Parathyroid adenoma (tissue), 2 donors: ENCODE data around the gene KCTD15.
A peak's percentile ranks its signal among the peaks of the same experiment; 100 is the strongest.

Source experiments
- H2AFZ ChIP-seq: fragments of 300-600 bp; sonication (generic); one replicate; pipeline ENCODE4 v1.7.0; 2017; ENCODE audit warnings: antibody characterized with exemption, mild to moderate bottlenecking
- H3K27ac ChIP-seq: fragments of 300-600 bp; sonication (generic); one replicate; pipeline ENCODE4 v1.7.0; 2017
- H3K27me3 ChIP-seq: fragments of 300-600 bp; sonication (generic); one replicate; pipeline ENCODE4 v1.7.0; 2017; ENCODE audit warnings: low read length; ENCODE audit not compliant: control insufficient read depth, insufficient read depth
- H3K36me3 ChIP-seq: fragments of 300-600 bp; sonication (generic); one replicate; pipeline ENCODE4 v1.7.0; 2017; ENCODE audit warnings: low read length; ENCODE audit not compliant: control insufficient read depth, insufficient read depth
- H3K4me1 ChIP-seq: fragments of 300-600 bp; sonication (generic); one replicate; pipeline ENCODE4 v1.7.0; 2017; ENCODE audit warnings: control low read depth
- H3K4me2 ChIP-seq: fragments of 300-600 bp; sonication (generic); one replicate; pipeline ENCODE4 v1.7.0; 2017; ENCODE audit warnings: low read length
- H3K4me3 ChIP-seq: fragments of 300-600 bp; sonication (generic); one replicate; pipeline ENCODE4 v1.7.0; 2017; ENCODE audit warnings: low read depth, low read length
- H3K79me2 ChIP-seq: fragments of 300-600 bp; sonication (generic); one replicate; pipeline ENCODE4 v1.7.0; 2017; ENCODE audit warnings: control low read depth
- H3K9ac ChIP-seq: fragments of 300-600 bp; sonication (generic); one replicate; pipeline ENCODE4 v1.7.0; 2017; ENCODE audit warnings: mild to moderate bottlenecking
- H3K9me3 ChIP-seq: fragments of 300-600 bp; sonication (generic); one replicate; pipeline ENCODE4 v1.7.0; 2017; ENCODE audit warnings: low read length; ENCODE audit not compliant: control insufficient read depth
- CTCF ChIP-seq: fragments of 300-600 bp; sonication (generic); IDR thresholded peaks from one replicate; pipeline ENCODE4 v1.7.0; 2017; ENCODE audit warnings: antibody characterized with exemption, mild to moderate bottlenecking
- donor health status: primary hyperparathyroidism.

Gene KCTD15

GRCh38 chr19:33784432-33784831 is 12.2 kb upstream of the KCTD15 start:
- H3K4me1 ChIP-seq = no peaks in the 10 kb centered on the region
- no peak for TF ChIP-seq CTCF

GRCh38 chr19:33785795-33786194 is 10.9 kb upstream of the KCTD15 start:
- Histone ChIP-seq H3K27ac (no peak overlapping the region), H3K79me2 (no peaks in the 10 kb centered on the region), H2AFZ (no peak overlapping the region), H3K4me2 (no peak overlapping the region), H3K9ac (no peak overlapping the region), H3K27me3 (no peaks in the 10 kb centered on the region), H3K36me3 (no peaks in the 10 kb centered on the region), H3K9me3 (no peaks in the 10 kb centered on the region), H3K4me3 (no peak overlapping the region), H3K4me1 (no peaks in the 10 kb centered on the region)
- no peak for TF ChIP-seq CTCF

More at GRCh38 chr19:33784432-33784831, 12.2 kb upstream of the KCTD15 start:
- no peak overlapping the region for H3K9ac ChIP-seq
- H3K9me3 ChIP-seq = no peaks in the 10 kb centered on the region
- H2AFZ ChIP-seq = no peak overlapping the region
- H3K27ac ChIP-seq = no peak overlapping the region
- H3K4me3 ChIP-seq = no peak overlapping the region
- no peak overlapping the region for H3K4me2 ChIP-seq
- no peaks in the 10 kb centered on the region for H3K79me2 ChIP-seq
- no peaks in the 10 kb centered on the region for H3K27me3 ChIP-seq
- H3K36me3 ChIP-seq = no peaks in the 10 kb centered on the region

GRCh38 chr19:33788676-33789075 is 8.0 kb upstream of the KCTD15 start:
- Histone ChIP-seq H3K9ac (no peak overlapping the region), H3K36me3 (no peaks in the 10 kb centered on the region), H3K4me2 (no peak overlapping the region), H3K4me1 (peaks cover 5% of the 10 kb centered on the region), H3K4me3 (no peak overlapping the region), H2AFZ (no peak overlapping the region), H3K9me3 (no peaks in the 10 kb centered on the region), H3K79me2 (no peaks in the 10 kb centered on the region), H3K27ac (no peak overlapping the region), H3K27me3 (no peaks in the 10 kb centered on the region)
- no peak for TF ChIP-seq CTCF

- no peak overlapping the region for H3K4me2 ChIP-seq
- H3K4me3 ChIP-seq = no peak overlapping the region
- H3K9ac ChIP-seq = no peak overlapping the region
- H3K27ac ChIP-seq = no peak overlapping the region
- H3K36me3 ChIP-seq = no peaks in the 10 kb centered on the region
- H3K9me3 ChIP-seq = no peaks in the 10 kb centered on the region
- no peaks in the 10 kb centered on the region for H3K27me3 ChIP-seq
- H3K4me1 ChIP-seq = peaks cover 5% of the 10 kb centered on the region
- no peak overlapping the region for H2AFZ ChIP-seq
- no peak for TF ChIP-seq CTCF
- no peaks in the 10 kb centered on the region for H3K79me2 ChIP-seq
Measured at GRCh38 chr19:33789344-33789743, 7.3 kb upstream of the KCTD15 start.

GRCh38 chr19:33794683-33795369 is 1.8 kb upstream of the KCTD15 start:
- peak overlapping the region; percentile 66 for H3K4me3 ChIP-seq
- no peaks in the 10 kb centered on the region for H3K79me2 ChIP-seq
- TF ChIP-seq CTCF = no peak
- no peaks in the 10 kb centered on the region for H3K9me3 ChIP-seq
- no peaks in the 10 kb centered on the region for H3K27me3 ChIP-seq
- H3K4me1 ChIP-seq = peaks cover 21% of the 10 kb centered on the region
- H3K27ac ChIP-seq = peak overlapping the region; percentile 95
- peak overlapping the region; percentile 75 for H3K9ac ChIP-seq
- peak overlapping the region; percentile 79 for H3K4me2 ChIP-seq
- peak overlapping the region; percentile 84 for H2AFZ ChIP-seq
- no peaks in the 10 kb centered on the region for H3K36me3 ChIP-seq
